Lower leg skin (tissue), 3 donors: ENCODE data around the gene TMEM200B.

Experiments
- POLR2A ChIP-seq, 2 donors: fragments of 450-650 bp; IDR thresholded peaks; one replicate each; pipeline ENCODE4 v1.6.1; 2016 to 2017; ENCODE audit warnings: antibody characterized with exemption in 2 of 2, mild to moderate bottlenecking in 1 of 2, moderate library complexity in 1 of 2
- TF ChIP-seq, protein P1 (sequence below), 3 donors: fragments of 450-650 bp; IDR thresholded peaks; one replicate each; pipeline ENCODE4 v1.5.1; 2016; ENCODE audit warnings: antibody characterized with exemption in 3 of 3, mild to moderate bottlenecking in 3 of 3, moderate library complexity in 2 of 3

DNA sequence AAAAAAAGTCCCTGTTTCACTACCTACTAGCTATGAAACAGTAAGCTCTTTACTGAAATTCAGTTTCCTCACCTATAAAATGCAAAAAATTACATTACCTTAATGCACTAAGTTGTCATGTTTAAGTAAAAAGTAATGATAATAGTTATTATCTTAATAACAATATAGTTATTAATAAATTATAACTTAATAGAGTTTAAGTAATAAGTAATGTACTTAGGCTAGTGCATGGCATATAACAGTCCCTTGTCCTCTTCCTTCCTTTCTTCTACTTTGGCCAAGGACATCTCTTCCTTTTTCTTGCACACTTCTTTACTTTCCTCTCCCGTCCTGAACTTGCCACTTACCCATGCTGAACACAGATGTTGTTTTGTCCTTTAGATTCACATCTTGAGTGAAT lies 9.0 kb downstream of the TMEM200B start:
- TF ChIP-seq, protein P1, sequence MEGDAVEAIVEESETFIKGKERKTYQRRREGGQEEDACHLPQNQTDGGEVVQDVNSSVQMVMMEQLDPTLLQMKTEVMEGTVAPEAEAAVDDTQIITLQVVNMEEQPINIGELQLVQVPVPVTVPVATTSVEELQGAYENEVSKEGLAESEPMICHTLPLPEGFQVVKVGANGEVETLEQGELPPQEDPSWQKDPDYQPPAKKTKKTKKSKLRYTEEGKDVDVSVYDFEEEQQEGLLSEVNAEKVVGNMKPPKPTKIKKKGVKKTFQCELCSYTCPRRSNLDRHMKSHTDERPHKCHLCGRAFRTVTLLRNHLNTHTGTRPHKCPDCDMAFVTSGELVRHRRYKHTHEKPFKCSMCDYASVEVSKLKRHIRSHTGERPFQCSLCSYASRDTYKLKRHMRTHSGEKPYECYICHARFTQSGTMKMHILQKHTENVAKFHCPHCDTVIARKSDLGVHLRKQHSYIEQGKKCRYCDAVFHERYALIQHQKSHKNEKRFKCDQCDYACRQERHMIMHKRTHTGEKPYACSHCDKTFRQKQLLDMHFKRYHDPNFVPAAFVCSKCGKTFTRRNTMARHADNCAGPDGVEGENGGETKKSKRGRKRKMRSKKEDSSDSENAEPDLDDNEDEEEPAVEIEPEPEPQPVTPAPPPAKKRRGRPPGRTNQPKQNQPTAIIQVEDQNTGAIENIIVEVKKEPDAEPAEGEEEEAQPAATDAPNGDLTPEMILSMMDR (IDR thresholded peaks at IDR 0.05), result no peak
- no peak for TF ChIP-seq POLR2A (IDR thresholded peaks at IDR 0.05)
